ENCODE measurements around the gene TMPRSS11D. TPM values are rescaled to one million over a fixed set of nuclear protein-coding genes. Genes with fewer than 3 reads are reported as not detected.

Gene TMPRSS11D
- total and polyA plus RNA-seq, 2 of the 13 experiments (the other 11 are each of a cell fraction or from before 2014, with no cell fraction given) = not detected

DNA sequence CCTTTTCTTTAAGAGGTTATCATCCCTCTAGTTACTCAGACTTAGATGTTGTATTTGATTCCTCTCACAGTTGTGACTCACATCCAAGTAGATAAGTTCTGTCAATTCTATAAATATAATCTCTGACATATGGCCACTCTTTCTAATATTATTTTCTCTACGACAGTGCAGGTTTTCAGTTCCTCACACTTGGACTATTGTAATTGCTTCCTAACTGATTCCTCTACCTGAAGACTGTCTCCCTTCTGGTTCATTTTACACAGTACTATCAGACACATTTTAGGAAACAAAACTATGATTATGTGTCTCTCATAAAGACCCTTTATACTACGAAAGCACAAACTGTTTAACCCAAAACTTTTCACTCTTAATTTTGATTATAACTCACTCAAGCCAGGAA is 98.3 kb downstream of the TMPRSS11D start:
- ATAC-seq (no peak), DNase-seq (ENCODE audit: low spot score) (no peak), FAIRE-seq (no peak)
- in situ Hi-C loops (cut with HindIII; ENCODE audit: extremely low pct_ligation_motif_present, low pct_unique_long_range_greater_than_20kb) (no loop called here), intact Hi-C loops (cut with micrococcal nuclease; ENCODE audit: unreplicated experiment) (no loop called here)
- ChIA-PET POLR2A (no interaction called here), CTCF (ENCODE audit: low intra/inter-chr PET ratio, low total read pairs) (no interaction called here)
- no peaks in the 10 kb centered on the region for H3K4me1 ChIP-seq (ENCODE audit: insufficient read depth, low read length)
- TF ChIP-seq, protein P1, sequence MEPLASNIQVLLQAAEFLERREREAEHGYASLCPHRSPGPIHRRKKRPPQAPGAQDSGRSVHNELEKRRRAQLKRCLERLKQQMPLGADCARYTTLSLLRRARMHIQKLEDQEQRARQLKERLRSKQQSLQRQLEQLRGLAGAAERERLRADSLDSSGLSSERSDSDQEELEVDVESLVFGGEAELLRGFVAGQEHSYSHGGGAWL (CRISPR knock-in tag; IDR thresholded peaks at IDR 0.05) = no peak
- TF ChIP-seq SALL2 (CRISPR knock-in tag; IDR thresholded peaks at IDR 0.05) (no peak), PHF20 (CRISPR knock-in tag; IDR thresholded peaks at IDR 0.05) (no peak), SOX5 (CRISPR knock-in tag; IDR thresholded peaks at IDR 0.05; ENCODE audit: borderline replicate concordance) (no peak), RELA (CRISPR knock-in tag; IDR thresholded peaks at IDR 0.05) (no peak), KLF13 (CRISPR knock-in tag; IDR thresholded peaks at IDR 0.05) (no peak), NR2F6 (IDR thresholded peaks at IDR 0.05) (no peak), NR2F6 (CRISPR knock-in tag; IDR thresholded peaks at IDR 0.05) (no peak)
- TF ChIP-seq, protein P2, sequence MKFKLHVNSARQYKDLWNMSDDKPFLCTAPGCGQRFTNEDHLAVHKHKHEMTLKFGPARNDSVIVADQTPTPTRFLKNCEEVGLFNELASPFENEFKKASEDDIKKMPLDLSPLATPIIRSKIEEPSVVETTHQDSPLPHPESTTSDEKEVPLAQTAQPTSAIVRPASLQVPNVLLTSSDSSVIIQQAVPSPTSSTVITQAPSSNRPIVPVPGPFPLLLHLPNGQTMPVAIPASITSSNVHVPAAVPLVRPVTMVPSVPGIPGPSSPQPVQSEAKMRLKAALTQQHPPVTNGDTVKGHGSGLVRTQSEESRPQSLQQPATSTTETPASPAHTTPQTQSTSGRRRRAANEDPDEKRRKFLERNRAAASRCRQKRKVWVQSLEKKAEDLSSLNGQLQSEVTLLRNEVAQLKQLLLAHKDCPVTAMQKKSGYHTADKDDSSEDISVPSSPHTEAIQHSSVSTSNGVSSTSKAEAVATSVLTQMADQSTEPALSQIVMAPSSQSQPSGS (CRISPR knock-in tag; IDR thresholded peaks at IDR 0.05) = no peak
- TF ChIP-seq, protein P3, sequence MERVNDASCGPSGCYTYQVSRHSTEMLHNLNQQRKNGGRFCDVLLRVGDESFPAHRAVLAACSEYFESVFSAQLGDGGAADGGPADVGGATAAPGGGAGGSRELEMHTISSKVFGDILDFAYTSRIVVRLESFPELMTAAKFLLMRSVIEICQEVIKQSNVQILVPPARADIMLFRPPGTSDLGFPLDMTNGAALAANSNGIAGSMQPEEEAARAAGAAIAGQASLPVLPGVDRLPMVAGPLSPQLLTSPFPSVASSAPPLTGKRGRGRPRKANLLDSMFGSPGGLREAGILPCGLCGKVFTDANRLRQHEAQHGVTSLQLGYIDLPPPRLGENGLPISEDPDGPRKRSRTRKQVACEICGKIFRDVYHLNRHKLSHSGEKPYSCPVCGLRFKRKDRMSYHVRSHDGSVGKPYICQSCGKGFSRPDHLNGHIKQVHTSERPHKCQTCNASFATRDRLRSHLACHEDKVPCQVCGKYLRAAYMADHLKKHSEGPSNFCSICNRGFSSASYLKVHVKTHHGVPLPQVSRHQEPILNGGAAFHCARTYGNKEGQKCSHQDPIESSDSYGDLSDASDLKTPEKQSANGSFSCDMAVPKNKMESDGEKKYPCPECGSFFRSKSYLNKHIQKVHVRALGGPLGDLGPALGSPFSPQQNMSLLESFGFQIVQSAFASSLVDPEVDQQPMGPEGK (CRISPR knock-in tag; IDR thresholded peaks at IDR 0.05) = no peak
- H3K27me3 ChIP-seq (ENCODE audit: control insufficient read depth in 1 of 2, insufficient read depth in 2 of 2, low read length in 2 of 2) = no peaks in the 10 kb centered on the region
- 64% methylated on average over 2 of the region's 2 CpGs for WGBS (ENCODE audit: low lambda C conversion rate)
- H2AFZ ChIP-seq (ENCODE audit: low read length) = no peak overlapping the region
- H3K4me2 ChIP-seq (ENCODE audit: low read depth, low read length) = no peak overlapping the region
- H3K36me3 ChIP-seq (replicated peaks in 1 of 2; ENCODE audit: control insufficient read depth in 1 of 2, insufficient read depth in 2 of 2, low read length in 2 of 2) = no peaks in the 10 kb centered on the region; a peak in 1 of 5 replicates
- no peaks in the 10 kb centered on the region for H4K20me1 ChIP-seq (ENCODE audit: insufficient read depth, low read length)
- BruUV-seq (replicated peaks) = no TSS peak
- no peak overlapping the region for H3K4me3 ChIP-seq (replicated peaks in 1 of 3; ENCODE audit: insufficient read depth in 1 of 3, low read depth in 2 of 3, low read length in 3 of 3)
- H3K9ac ChIP-seq (ENCODE audit: insufficient read depth, low read depth, low read length) = no peak overlapping the region
- H3K27ac ChIP-seq (ENCODE audit: extremely low read length, insufficient read depth, low read length) = no peak overlapping the region
- H3K79me2 ChIP-seq (ENCODE audit: insufficient read depth, low read length) = no peaks in the 10 kb centered on the region
- H3K9me3 ChIP-seq (ENCODE audit: low read length) = no peaks in the 10 kb centered on the region
